NOMO-1 (cell line): ENCODE measurements around the gene SEM1.
"Not testable (repeated sequence)": the region's sequence is repeated elsewhere in the genome, so short reads cannot be mapped to it uniquely, and the experiment has no call there.

Experiments
- DNase-seq, 2 experiments: peaks; one replicate each; lab custom pipeline; 2025; ENCODE audit not compliant: unreplicated experiment in 2 of 2; lab: John Stamatoyannopoulos, UW

Gene SEM1

DNA sequence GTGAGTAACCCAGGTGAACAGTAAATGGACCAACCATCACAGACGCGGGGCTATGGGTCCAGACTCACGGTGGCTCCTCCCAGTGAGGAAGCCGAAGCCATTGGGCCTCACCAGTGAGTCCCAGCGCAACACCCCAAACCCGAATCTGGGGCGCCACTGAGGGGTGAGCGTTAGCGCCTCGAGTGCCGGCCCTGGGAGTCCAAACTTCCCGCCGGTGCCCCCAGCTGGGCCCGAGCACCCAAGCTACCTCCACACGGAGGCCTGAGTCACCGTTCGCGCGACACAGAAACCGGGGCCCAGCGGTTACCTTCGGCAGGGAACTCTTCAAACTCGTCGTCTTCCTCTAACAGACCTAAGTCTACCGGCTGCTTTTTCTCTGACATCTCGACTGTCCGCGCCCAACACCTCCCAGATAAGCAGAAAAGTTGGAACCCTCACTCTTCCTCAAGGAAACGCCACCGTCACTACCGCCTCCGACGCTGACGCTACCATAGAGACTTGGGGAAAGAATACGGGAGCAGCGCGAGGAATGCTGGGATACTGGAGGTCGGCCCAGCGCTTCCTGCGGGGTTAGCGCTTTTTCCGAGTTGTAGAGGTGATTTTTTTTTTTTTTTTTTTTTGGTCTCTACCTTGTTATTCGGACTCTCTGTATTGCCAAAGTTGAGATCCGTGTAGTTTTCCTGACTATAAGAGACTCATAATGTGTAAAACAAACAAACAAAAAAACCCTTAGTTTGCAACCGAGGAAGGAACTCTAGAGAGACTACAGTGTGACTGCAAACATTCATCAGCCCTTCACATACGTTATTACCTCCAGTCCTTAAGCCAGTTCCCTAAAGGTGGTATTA is at the start of gene SEM1:
Gene SEM1, minus strand, starts transcription at position 466 of the 848 bp plus-strand sequence. Its CDS starts 83 bp downstream, at position 383.
- peak; percentile 93 to 95 for DNase-seq

GRCh38 chr7:96757880-96758279 is 48.2 kb upstream of the SEM1 start:
- DNase-seq: not testable (repeated sequence)

DNA sequence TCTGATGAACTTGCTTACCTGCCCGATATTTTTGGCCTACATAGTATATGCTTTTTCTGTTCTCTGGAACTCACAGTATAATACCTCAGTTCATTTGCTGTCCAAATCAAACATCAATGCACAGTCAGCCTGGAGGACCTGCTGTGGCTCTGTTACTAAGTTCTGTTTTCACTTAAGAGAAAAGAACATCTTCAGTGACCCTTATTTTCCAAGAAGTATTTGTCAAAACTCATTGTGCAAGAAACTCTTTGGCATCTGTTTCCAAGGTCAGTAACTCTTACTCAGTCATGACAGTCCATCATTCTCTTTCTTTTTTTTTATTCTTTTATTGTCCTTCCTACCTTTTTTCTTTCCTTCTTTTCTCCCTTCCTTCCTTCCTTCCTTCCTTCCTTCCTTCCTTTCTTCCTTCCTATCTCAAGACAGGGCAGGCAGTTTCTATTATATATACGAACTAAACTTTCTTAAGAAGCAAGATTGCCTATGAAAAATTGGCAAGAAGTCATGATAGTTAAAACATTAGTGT is 37.8 kb upstream of the SEM1 start:
- no peak for DNase-seq

DNA sequence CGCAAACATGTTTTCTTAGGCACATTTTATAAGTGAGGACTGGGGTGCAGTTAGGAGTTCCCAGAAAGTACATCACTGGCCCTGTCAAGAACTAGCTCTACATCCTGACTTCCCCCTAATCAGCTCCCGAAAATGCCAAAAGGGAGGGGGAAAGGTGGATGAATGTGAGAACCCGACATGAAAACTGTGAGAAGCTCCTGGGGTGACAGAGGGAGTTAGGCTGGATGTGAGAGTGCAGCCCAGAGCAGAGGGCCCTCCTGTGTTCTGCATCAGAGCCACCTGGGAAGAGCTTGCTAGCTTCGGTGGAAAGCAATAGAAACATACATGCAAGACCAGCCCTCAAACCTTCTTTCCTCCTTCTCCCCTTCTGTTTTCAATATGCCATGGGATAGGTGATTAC is 30.5 kb upstream of the SEM1 start:
- DNase-seq: no peak

- no peak for DNase-seq
These were observed 30.0 kb upstream of the SEM1 start for GRCh38 chr7:96739609-96740008.

GRCh38 chr7:96739167-96739566 is 29.5 kb upstream of the SEM1 start:
- no peak for DNase-seq

- DNase-seq: no peak
These were observed 29.1 kb upstream of the SEM1 start for GRCh38 chr7:96738705-96739104.

DNA sequence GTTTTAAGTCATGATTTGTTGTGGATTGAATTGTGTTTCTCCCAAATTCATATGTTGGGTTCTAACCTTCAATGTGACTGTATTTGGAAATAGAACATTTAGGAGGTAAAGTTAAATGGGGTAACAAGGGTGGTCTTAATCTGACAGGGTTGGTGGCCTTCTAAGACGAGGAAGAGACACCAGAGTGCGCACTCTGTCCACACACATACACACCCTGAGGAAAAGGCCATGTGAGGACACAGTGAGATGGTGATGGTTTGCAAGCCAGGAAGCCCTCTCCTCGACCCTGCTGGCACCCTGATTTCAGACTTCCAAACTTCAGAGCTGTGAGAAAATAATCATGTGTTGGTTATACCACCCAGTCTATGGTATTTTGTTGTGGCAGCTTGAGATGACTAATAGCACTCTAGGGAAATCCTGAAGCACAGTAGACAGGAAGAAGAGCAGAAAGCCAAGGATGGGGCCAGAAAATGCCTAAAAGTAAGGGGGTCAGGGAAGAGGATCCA is 28.0 kb upstream of the SEM1 start:
- DNase-seq: no peak

GRCh38 chr7:96734343-96734742 is 24.7 kb upstream of the SEM1 start:
- DNase-seq: no peak

DNA sequence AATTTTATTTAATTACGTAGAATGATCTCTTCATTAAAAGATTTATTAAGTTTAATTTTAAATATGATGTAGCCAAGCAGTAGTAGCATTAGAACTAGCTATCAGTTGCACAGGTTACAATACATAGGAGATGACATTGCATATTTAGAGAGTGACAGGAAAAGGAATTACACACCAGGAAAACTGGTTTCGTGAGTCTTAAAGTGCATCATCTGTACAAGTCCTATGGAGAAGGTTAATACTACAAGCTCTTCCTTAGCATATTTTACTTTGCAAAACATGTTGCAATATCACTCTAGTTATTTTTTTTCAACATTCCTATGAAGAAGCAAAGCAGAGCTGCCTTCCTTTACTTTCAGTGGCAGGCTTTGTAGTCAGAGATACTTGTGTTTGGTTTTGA is 20.2 kb upstream of the SEM1 start:
- no peak for DNase-seq

- no peak for DNase-seq
These were observed 18.5 kb upstream of the SEM1 start for GRCh38 chr7:96728139-96728538.

- no peak for DNase-seq
These were observed 18.0 kb upstream of the SEM1 start for GRCh38 chr7:96727534-96728088.

DNA sequence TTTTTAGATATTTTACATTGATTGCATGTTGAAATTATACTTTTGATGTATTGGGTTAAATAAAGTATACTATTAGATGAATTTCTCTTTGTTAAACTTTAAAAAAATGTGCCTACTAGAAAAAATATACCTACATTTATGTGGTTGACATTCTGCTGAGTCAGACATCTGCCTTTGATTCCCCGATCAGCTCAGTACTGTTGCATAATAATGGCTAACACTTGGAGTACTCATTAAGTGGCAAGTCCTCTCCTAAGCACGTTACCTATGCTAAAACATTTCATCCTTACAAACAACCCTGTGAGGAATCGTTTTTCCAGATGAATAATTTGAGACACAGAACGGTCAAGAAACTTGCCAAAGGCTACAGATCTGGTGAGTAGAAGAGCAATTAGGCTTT is 14.0 kb upstream of the SEM1 start:
- DNase-seq: peak; percentile 63 to 69

GRCh38 chr7:96722928-96723327 is 13.3 kb upstream of the SEM1 start:
- peak in 1 of 2 experiments; percentile 18 for DNase-seq

GRCh38 chr7:96720843-96721242 is 11.2 kb upstream of the SEM1 start:
- DNase-seq: peak in 1 of 2 experiments; percentile 27

- no peak for DNase-seq
These were observed 9.5 kb upstream of the SEM1 start for GRCh38 chr7:96719164-96719563.

DNA sequence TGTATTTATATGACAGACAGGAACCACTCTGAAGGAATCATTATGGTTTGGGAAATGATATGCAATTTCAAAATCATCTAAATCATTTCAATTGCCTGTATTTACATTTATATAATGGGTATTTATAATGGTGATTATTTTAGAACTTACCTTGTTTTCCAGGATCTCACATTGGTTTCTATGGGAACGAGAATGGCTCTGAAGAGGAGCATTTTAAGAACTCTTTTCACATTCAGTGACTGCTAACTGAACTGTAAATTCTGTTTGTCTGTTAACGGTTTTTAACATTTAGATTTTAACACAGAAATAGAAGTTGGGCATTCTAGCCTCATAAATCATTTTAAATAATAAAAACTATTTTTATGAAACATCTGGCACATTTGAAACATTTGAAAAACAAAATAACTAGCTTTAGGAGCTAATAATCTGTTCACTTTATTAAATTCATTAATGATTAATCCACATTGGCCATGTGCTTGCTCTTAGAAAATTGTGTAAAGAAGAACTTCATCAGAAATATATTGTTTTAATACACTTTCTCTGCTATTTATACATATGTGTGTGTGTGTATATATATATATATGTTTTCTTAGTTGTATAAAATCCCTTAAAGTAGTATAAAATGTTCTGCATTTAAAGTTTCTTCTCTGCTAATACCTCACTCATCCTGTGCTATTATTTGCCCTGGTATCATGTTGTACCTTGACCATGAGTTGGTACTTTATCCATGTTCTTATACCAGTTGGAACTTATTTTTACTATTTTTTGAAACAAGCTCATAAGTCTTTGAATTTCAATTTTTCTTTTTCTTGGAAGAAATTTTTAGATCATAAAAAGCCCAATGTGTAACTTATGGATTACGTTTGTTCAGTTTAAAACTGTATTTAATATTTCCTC is 8.7 kb upstream of the SEM1 start:
- DNase-seq: no peak

DNA sequence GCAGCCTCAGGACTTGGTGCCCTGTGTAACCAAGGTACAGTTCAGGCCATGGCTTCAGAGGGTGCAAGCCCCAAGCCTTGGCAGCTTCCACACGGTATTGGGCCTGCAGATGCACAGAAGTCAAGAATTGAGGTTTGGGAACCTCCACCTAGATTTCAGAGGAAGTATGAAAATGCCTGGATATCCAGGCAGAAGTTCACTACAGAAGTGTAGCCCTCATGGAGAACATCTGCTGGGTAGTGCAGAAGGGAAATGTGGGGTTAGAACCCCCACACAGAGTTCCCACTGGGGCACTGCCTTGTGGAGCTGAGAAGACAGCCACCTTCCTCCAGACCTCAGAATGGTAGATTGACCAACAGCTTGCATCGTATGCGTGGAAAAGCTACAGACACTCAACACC is 3.4 kb upstream of the SEM1 start:
- no peak for DNase-seq

DNA sequence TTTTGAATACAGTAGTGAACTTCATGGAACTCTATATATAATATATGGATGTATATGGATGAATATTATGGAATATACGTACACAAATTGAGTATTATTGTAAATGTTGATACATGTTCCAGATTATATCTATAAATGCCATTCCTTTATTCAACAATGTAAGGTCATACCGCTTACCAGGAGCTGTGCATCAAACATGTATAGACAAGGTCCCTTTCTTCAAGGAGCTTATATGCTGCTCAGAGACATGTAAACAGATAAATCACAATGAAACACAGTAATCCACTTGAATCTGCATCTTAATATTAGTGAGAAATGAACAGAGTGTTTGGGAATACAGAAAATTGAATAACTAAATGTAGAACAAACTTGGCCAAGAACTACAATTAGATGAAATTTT is 898 bp upstream of the SEM1 start:
- DNase-seq: no peak

- no peak for DNase-seq
These were observed 774 bp downstream of the SEM1 start for GRCh38 chr7:96708872-96709271.
